Stomach (tissue), 4 donors: ENCODE results near the gene SLC5A2.
"Not testable (repeated sequence)": the region's sequence is repeated elsewhere in the genome, so short reads cannot be mapped to it uniquely, and the experiment has no call there.

Experiments used
- EP300 ChIP-seq: sonication (generic); formaldehyde crosslinking; IDR thresholded peaks from one replicate; pipeline ENCODE4 v1.6.1; 2017; ENCODE audit warnings: antibody characterized with exemption
- POLR2A ChIP-seq, 4 donors: fragments of 450-650 bp; IDR thresholded peaks; one replicate each; pipeline ENCODE4 v1.6.1; 2016; ENCODE audit warnings: antibody characterized with exemption in 4 of 4, control low read depth in 2 of 4, mild to moderate bottlenecking in 1 of 4, moderate library complexity in 1 of 4
- POLR2AphosphoS5 ChIP-seq, 3 donors: sonication (generic); formaldehyde crosslinking; IDR thresholded peaks; one replicate each; pipeline ENCODE4 v1.6.1; 2016; ENCODE audit warnings: antibody characterized with exemption in 3 of 3
- TF ChIP-seq, protein P1 (sequence below), 7 experiments: fragments of 450-650 bp in 4 of 7; fragments of 200-600 bp in 3 of 7; sonication (generic) in 3 of 7; IDR thresholded peaks; one replicate each; pipeline ENCODE4 v1.5.1; 2016 to 2019; ENCODE audit warnings: antibody characterized with exemption in 7 of 7, control low read depth in 2 of 7, mild to moderate bottlenecking in 1 of 7

DNA sequence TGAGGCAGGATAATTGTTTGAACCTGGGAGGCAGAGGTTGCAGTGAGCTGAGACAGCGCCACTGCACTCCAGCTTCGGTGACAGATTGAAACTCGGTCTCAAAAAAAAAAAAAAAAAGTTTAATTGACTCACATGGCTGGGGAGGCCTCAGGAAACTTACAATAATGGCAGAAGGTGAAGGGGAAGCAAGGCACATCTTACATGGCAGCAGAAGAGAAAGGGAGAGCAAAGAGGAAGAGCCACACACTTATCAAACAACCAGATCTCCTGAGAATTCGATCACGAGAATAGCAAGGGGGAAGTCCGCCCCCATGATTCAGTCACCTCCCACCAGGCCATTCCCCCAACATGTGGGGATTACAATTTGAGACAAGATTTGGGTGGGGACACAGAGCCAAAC, 37.0 kb upstream of the SLC5A2 start:
- not testable (repeated sequence) for TF ChIP-seq POLR2A (IDR thresholded peaks at IDR 0.05); POLR2AphosphoS5 (IDR thresholded peaks at IDR 0.05); EP300
- TF ChIP-seq, protein P1, sequence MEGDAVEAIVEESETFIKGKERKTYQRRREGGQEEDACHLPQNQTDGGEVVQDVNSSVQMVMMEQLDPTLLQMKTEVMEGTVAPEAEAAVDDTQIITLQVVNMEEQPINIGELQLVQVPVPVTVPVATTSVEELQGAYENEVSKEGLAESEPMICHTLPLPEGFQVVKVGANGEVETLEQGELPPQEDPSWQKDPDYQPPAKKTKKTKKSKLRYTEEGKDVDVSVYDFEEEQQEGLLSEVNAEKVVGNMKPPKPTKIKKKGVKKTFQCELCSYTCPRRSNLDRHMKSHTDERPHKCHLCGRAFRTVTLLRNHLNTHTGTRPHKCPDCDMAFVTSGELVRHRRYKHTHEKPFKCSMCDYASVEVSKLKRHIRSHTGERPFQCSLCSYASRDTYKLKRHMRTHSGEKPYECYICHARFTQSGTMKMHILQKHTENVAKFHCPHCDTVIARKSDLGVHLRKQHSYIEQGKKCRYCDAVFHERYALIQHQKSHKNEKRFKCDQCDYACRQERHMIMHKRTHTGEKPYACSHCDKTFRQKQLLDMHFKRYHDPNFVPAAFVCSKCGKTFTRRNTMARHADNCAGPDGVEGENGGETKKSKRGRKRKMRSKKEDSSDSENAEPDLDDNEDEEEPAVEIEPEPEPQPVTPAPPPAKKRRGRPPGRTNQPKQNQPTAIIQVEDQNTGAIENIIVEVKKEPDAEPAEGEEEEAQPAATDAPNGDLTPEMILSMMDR (IDR thresholded peaks at IDR 0.05): not testable (repeated sequence)
